ENCODE data around the gene PYGO2.

- TF ChIP-seq CTCF (IDR thresholded peaks at IDR 0.05; ENCODE audit: low read depth, low read length) (no peak), EZH2phosphoT487 (IDR thresholded peaks at IDR 0.05; ENCODE audit: low read depth) (no peak)
Observed at GRCh38 chr1:154952664-154953063, 8.9 kb downstream of the PYGO2 start.

All from OCI-LY3 (cell line).